HepG2 (cell line): ENCODE data around the gene TXNDC11. TPM values are rescaled to one million over a fixed set of nuclear protein-coding genes. Genes with fewer than 3 reads are reported as not detected.

Source experiments
- ASH2L ChIP-seq: fragments of 300-600, 200-600 bp; sonication (generic); IDR thresholded peaks from 2 replicates; pipeline ENCODE4 v1.7.0; 2017; ENCODE audit warnings: low read depth, mild to moderate bottlenecking, moderate library complexity, mixed read lengths, low read length; ENCODE audit not compliant: insufficient read length
- ATF3 ChIP-seq: sonication (generic); formaldehyde crosslinking; IDR thresholded peaks from 2 replicates; pipeline ENCODE4 v1.4.0; 2020; ENCODE audit warnings: missing genetic modification reagents
- CBX5 ChIP-seq: sonication (generic); formaldehyde crosslinking; IDR thresholded peaks from 2 replicates; pipeline ENCODE4 v1.4.0; 2020; ENCODE audit warnings: missing genetic modification reagents, borderline replicate concordance
- ELF3 ChIP-seq: IDR thresholded peaks from 2 replicates; pipeline ENCODE4 v1.6.1; 2016; ENCODE audit warnings: missing genetic modification reagents, missing compliant biosample characterization
- GPN1 ChIP-seq: sonication (generic); formaldehyde crosslinking; IDR thresholded peaks from 2 replicates; pipeline ENCODE4 v1.5.1; 2020; ENCODE audit warnings: missing genetic modification reagents, borderline replicate concordance
- HNF4A ChIP-seq: sonication (generic); formaldehyde crosslinking; IDR thresholded peaks from 2 replicates; pipeline ENCODE4 v1.4.0; 2020; ENCODE audit warnings: missing genetic modification reagents
- HNF4G ChIP-seq, 2 experiments: sonication (generic) in 1 of 2; formaldehyde crosslinking in 1 of 2; IDR thresholded peaks; 2 replicates each; pipeline versions ENCODE4 v1.4.0 to v1.6.1; 2011 to 2020; ENCODE audit warnings: borderline replicate concordance in 2 of 2, low read depth in 2 of 2, mild to moderate bottlenecking in 2 of 2, low read length in 1 of 2, missing genetic modification reagents in 1 of 2, moderate library complexity in 1 of 2
- HOXA3 ChIP-seq: sonication (generic); formaldehyde crosslinking; IDR thresholded peaks from 2 replicates; pipeline ENCODE4 v1.5.0; 2020; ENCODE audit warnings: missing genetic modification reagents
- JUN ChIP-seq: sonication (generic); formaldehyde crosslinking; IDR thresholded peaks from 2 replicates; pipeline ENCODE4 v1.4.0; 2020; ENCODE audit warnings: mild to moderate bottlenecking, missing genetic modification reagents
- LRRFIP1 ChIP-seq: sonication (generic); formaldehyde crosslinking; conservative IDR thresholded peaks from 2 replicates; pipeline ENCODE4 v1.4.0; 2020; ENCODE audit warnings: missing genetic modification reagents
- MXD4 ChIP-seq: IDR thresholded peaks from 2 replicates; pipeline ENCODE4 v1.6.1; 2016; ENCODE audit warnings: mild to moderate bottlenecking, missing biosample characterization, missing genetic modification reagents
- RORA ChIP-seq: sonication (generic); formaldehyde crosslinking; IDR thresholded peaks from 2 replicates; pipeline ENCODE4 v1.5.0; 2020; ENCODE audit warnings: mild to moderate bottlenecking, missing genetic modification reagents, moderate library complexity
- ZBTB42 ChIP-seq: sonication (generic); formaldehyde crosslinking; IDR thresholded peaks from 2 replicates; pipeline ENCODE4 v1.5.0; 2020; ENCODE audit warnings: mild to moderate bottlenecking, missing genetic modification reagents
- ZMAT3 ChIP-seq: sonication (generic); formaldehyde crosslinking; conservative IDR thresholded peaks from 2 replicates; pipeline ENCODE4 v1.7.0; 2021; ENCODE audit warnings: missing genetic modification reagents
- ZNF326 ChIP-seq: sonication (generic); formaldehyde crosslinking; IDR thresholded peaks from 2 replicates; pipeline ENCODE4 v1.4.0; 2020; ENCODE audit warnings: missing genetic modification reagents, borderline replicate concordance
- ZNF556 ChIP-seq: sonication (generic); formaldehyde crosslinking; IDR thresholded peaks from 2 replicates; pipeline ENCODE4 v1.4.0; 2020; ENCODE audit warnings: mild to moderate bottlenecking, missing genetic modification reagents, borderline replicate concordance
- ZNF558 ChIP-seq: sonication (generic); formaldehyde crosslinking; IDR thresholded peaks from 2 replicates; pipeline ENCODE4 v1.9.0; 2022; ENCODE audit warnings: mild to moderate bottlenecking, missing genetic modification reagents, borderline replicate concordance
- ZSCAN30 ChIP-seq: sonication (generic); formaldehyde crosslinking; IDR thresholded peaks from 2 replicates; pipeline ENCODE4 v1.5.0; 2020; ENCODE audit warnings: mild to moderate bottlenecking, missing genetic modification reagents
- polyA plus RNA-seq, 8 experiments: library from polyadenylated mRNA; depleted of rRNA in 3 of 8; stranded (reverse) in 7 of 8; unstranded in 1 of 8; fragments of >200 nt; fragmentation: Illumina TruSeq in 4 of 8; extraction: Trizol in 4 of 8; gene quantifications; 2 replicates each; pipeline versions ENCODE4 v1.2.1 to v1.2.3, GENCODE V29; 2011 to 2016; ENCODE audit warnings: low read depth in 4 of 8, missing spikeins in 1 of 8, mixed read lengths in 1 of 8; ENCODE audit not compliant: insufficient read depth in 1 of 8
- total RNA-seq, 5 experiments: library from RNA; depleted of rRNA; stranded (reverse); fragments of >200 nt; fragmentation: Illumina TruSeq; extraction: Trizol; gene quantifications; 2 replicates each; pipeline ENCODE4 v1.2.3, GENCODE V29; 2016; ENCODE audit warnings: low read depth in 1 of 5
- TF ChIP-seq, protein P1 (sequence below): IDR thresholded peaks from 2 replicates; pipeline ENCODE4 v1.6.1; 2012; ENCODE audit warnings: low read depth, low read length, improper control_type of control experiment
- TF ChIP-seq, protein P2 (sequence below): sonication (generic); formaldehyde crosslinking; IDR thresholded peaks from 2 replicates; pipeline ENCODE4 v1.5.0; 2020; ENCODE audit warnings: missing genetic modification reagents

TXNDC11 gene
- total and polyA plus RNA-seq, 2 of the 13 experiments (the other 11 are each of a cell fraction or from before 2014, with no cell fraction given), result 74.9 to 123 TPM

GRCh38 chr16:11639925-11640899, 102.4 kb downstream of the TXNDC11 start (continued):
- TF ChIP-seq, protein P1, sequence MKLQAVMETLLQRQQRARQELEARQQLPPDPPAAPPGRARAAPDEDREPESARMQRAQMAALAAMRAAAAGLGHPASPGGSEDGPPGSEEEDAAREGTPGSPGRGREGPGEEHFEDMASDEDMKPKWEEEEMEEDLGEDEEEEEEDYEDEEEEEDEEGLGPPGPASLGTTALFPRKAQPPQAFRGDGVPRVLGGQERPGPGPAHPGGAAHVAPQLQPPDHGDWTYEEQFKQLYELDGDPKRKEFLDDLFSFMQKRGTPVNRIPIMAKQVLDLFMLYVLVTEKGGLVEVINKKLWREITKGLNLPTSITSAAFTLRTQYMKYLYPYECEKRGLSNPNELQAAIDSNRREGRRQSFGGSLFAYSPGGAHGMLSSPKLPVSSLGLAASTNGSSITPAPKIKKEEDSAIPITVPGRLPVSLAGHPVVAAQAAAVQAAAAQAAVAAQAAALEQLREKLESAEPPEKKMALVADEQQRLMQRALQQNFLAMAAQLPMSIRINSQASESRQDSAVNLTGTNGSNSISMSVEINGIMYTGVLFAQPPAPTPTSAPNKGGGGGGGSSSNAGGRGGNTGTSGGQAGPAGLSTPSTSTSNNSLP, result peak; percentile 52; the same call in 1 of the 2 replicates
- TF ChIP-seq LRRFIP1 (CRISPR knock-in tag) (no peak), ZMAT3 (CRISPR knock-in tag) (0 out of 2 replicates have a peak, but pooled peaks have one; percentile 46), ATF3 (CRISPR knock-in tag) (peak; percentile 57), HNF4G (IDR thresholded peaks at IDR 0.05; ENCODE audit: borderline replicate concordance, low read depth, low read length) (no peak), HNF4G (CRISPR knock-in tag; IDR thresholded peaks at IDR 0.05; ENCODE audit: borderline replicate concordance, low read depth) (no peak), RORA (CRISPR knock-in tag) (no peak), HOXA3 (CRISPR knock-in tag) (peak; percentile 79; the same call in 1 of the 2 replicates), ASH2L (peak; percentile 43), ZNF556 (CRISPR knock-in tag) (no peak), ZBTB42 (CRISPR knock-in tag) (no peak), ZNF326 (CRISPR knock-in tag) (no peak), CBX5 (CRISPR knock-in tag) (peak; percentile 62; the same call in 1 of the 2 replicates), GPN1 (CRISPR knock-in tag) (no peak), MXD4 (0 out of 2 replicates have a peak, but pooled peaks have one; percentile 60), ZNF558 (CRISPR knock-in tag) (no peak), JUN (CRISPR knock-in tag) (peak; percentile 48; the same call in 1 of the 2 replicates), ZSCAN30 (no peak), HNF4A (CRISPR knock-in tag) (peak; percentile 37; the same call in 1 of the 2 replicates), ELF3 (peak; percentile 70; the same call in 1 of the 2 replicates)
- TF ChIP-seq, protein P2, sequence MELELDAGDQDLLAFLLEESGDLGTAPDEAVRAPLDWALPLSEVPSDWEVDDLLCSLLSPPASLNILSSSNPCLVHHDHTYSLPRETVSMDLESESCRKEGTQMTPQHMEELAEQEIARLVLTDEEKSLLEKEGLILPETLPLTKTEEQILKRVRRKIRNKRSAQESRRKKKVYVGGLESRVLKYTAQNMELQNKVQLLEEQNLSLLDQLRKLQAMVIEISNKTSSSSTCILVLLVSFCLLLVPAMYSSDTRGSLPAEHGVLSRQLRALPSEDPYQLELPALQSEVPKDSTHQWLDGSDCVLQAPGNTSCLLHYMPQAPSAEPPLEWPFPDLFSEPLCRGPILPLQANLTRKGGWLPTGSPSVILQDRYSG (CRISPR knock-in tag), result no peak
